ENCODE measurements around the gene ARHGAP12.

The ARHGAP12 gene

GRCh38 chr10:31876652-31877352 lies 51.8 kb downstream of the ARHGAP12 start:
- DNase-seq, result no peak

DNA sequence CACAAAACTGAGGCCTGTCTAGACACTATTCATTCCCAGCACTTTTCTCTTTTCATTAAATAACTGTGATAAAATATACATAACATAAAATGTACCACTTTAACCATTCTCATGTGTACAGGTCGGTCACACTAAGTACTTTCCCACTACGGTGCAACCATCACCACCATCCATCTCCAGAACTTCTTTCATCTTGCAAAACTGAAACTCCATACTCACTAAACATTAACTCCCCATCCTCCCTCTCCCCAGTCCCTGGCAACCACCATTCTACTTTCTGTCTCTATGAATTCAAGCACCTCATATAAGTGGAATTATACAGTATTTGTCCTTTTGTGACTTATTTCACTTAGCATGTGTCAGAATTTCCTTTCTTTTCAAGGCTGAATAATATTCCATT lies 53.0 kb downstream of the ARHGAP12 start:
- DNase-seq, result no peak

DNA sequence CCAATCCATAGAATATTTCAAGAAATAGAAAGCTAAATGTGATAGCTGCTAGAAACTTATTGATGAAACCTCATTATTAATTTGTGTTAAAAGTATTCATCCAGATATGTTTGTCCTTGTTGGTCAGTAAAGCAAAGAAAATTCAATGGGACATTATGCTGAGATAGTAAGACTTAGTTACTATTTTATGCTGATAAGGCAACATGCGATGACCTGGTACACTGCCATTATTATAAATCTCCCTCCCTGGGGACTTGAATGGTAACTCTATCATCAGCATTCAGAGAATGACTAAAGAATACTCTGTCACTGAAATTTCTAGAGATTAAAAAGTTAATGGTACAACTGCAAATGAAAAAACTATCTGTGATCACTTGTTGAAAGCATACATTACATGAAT lies 54.9 kb downstream of the ARHGAP12 start:
- no peak for DNase-seq

DNA sequence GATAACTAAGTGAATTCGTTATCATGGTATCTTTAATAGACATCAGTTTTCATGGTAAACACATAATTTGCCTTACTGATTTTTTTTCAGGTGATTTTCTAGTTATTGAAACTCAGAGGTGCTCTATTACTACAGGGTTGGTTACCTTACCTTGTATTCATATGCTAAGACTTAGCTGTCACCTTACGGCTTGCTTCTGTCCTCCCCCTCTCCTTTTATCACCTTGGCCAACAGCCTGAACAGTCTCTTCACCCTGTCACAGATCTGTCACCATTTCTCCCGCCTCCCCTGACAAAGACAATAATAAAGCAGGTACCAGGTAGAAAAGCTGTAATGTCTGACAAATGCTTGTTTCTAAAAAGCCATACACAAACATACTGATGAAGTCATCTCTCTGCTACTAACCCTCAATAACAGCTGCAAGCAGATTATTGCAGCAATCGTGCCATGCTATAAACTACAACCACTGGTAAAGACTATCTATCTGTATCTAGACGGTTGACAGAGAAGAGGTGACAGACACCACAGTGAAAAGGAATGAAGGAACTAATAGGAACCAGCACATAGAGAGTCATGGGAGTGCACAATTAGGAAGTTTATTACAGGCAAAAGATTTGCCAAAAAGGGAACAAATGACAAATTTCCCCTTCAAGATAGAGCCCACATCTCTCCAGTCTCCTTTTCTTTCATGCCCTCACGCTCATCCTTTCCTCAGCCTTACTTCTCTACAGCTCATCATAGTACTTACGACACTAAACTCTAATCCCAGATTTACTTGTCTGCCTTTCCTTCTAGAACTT lies 57.2 kb downstream of the ARHGAP12 start:
- DNase-seq, result no peak

GRCh38 chr10:31867646-31868045 lies 61.0 kb downstream of the ARHGAP12 start:
- no peak for DNase-seq

GRCh38 chr10:31866118-31866670 lies 62.4 kb downstream of the ARHGAP12 start:
- no peak for DNase-seq

DNA sequence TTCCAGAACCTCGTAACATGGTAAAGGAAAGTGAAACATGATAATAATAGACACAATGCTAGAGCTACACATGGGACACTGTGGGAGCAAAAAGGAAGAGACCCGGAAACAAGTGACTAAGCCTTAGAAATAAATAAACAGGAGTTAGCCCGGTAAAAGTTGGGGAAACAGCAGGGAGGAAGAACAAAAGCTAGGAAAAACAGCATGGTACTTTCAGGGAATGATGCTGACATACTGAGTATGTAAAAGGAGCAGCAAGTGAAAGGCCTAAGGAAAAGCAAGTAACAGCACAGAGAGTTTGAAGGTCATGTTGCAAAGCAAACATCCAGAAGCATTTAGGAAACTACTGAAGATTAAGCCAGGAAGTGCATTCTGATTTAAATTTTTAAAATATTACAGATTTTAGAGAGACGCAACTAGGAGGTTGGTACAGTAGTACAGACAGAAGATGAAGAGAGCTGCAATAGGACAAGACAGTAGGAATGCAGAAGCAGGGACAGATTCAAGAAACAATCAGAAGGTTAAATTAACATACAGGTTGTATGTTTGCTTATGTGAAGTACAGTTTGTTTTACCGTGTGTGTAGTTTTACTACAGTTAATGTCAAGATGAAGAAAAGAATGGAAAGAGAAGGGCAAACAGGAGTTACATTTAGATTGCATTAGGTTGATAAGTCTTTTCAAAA lies 63.7 kb downstream of the ARHGAP12 start:
- no peak for DNase-seq

DNA sequence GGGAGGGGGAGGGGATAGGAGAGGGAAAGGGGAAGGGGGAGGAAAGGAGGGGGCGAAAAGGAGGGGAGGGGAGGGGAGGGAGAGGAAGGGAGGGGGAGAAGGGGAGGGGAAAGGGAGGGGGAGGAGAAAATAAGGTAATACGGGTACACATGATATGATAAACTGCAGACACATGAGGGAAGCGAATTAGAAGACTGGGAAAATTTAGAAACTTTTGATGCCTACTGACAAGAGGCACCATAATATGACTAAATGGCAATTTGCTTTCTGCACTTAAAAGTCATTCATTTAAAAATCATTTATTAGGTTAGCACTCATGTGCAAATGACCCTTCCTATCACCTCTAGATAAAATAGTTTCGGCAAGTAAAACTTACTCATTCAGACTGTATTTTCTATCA lies 73.6 kb downstream of the ARHGAP12 start:
- no peak for DNase-seq

- DNase-seq, result no peak
Observed at GRCh38 chr10:31853629-31854028, 75.0 kb downstream of the ARHGAP12 start.

DNA sequence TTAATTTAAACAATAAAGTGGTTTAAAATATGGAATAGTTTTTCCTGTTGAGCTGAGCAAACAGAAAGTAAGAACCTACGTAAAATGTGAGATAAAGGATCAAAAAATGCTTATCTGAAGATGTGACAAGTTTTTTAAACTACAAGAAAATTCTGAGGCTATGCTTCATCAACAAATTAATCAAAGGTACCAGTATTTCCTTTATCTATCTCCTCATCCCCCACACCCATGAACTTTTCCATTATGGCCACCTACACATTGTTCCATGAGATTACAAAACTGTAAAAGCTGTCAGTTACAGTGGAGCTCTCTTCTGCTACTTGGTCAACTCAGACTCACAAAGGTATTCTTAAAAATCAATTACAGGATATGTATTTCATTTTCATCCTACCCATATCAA lies 77.4 kb downstream of the ARHGAP12 start:
- DNase-seq, result no peak

GRCh38 chr10:31847515-31847914 lies 81.1 kb downstream of the ARHGAP12 start:
- DNase-seq, result no peak

- DNase-seq, result no peak
Observed at GRCh38 chr10:31838709-31839108, 89.9 kb downstream of the ARHGAP12 start.

GRCh38 chr10:31838065-31838464 lies 90.6 kb downstream of the ARHGAP12 start:
- DNase-seq, result no peak

GRCh38 chr10:31836569-31837406 lies 91.8 kb downstream of the ARHGAP12 start:
- no peak for DNase-seq

DNA sequence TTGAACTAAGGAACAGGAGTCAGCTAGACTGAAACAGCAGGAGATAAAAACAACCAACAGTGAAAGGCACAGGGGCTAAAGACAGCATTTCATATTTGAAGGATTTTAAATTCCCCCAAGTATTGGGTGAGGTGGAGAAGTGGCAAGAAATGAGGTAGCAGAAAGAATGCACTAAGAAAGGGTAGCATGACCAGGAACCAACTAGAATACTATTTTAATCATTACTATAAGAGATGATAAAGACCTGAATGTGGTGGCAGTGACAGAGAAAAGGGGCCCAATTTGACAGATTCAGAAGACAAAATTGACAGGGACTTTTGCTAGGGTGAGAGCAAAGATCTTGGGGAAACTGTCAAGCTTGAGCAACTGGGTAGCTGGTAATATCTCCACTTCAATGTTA lies 94.9 kb downstream of the ARHGAP12 start:
- DNase-seq, result no peak

- no peak for DNase-seq
Observed at GRCh38 chr10:31832261-31832660, 96.4 kb downstream of the ARHGAP12 start.

GRCh38 chr10:31830887-31831286 lies 97.7 kb downstream of the ARHGAP12 start:
- DNase-seq, result no peak

DNA sequence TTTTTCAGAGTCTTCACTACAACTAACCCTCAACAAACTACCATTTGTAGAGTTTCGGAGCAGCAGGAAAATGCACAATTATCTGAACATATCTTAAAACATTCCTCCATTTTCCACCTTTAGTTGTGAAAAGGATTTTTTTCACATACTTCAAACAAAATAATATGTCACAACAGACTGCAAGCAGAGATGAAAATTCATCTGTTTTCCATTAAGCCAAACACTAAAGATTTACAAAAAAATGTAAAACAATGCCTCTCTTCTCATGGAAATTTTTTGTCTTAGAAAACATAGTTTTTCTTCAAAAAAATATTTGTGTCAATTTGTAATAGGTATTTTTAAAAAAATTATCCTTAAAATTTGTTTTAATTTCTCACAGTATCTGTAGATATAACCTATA lies 98.9 kb downstream of the ARHGAP12 start:
- no peak for DNase-seq

GRCh38 chr10:31823358-31823757 lies 105.3 kb downstream of the ARHGAP12 start:
- no peak for DNase-seq

GRCh38 chr10:31822616-31823318 lies 105.9 kb downstream of the ARHGAP12 start:
- no peak for DNase-seq

DNA sequence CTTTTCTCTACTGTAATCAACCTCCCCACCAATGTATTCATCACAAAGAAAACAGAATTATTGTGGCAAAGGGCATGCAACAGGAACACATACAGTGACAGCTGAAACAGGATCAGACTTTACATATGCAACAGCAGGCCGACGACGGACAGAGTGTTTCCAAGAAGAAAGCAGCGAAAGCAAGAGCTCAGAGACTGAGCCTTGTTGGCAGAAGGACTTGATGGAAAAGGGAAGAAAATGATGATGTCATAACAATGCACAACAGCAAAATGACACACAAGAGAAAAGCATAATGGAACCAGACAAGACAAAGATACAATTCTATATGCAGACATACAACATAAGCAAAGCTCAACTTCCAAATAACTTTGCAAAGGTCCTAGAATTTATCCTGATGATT lies 106.5 kb downstream of the ARHGAP12 start:
- DNase-seq, result no peak

DNA sequence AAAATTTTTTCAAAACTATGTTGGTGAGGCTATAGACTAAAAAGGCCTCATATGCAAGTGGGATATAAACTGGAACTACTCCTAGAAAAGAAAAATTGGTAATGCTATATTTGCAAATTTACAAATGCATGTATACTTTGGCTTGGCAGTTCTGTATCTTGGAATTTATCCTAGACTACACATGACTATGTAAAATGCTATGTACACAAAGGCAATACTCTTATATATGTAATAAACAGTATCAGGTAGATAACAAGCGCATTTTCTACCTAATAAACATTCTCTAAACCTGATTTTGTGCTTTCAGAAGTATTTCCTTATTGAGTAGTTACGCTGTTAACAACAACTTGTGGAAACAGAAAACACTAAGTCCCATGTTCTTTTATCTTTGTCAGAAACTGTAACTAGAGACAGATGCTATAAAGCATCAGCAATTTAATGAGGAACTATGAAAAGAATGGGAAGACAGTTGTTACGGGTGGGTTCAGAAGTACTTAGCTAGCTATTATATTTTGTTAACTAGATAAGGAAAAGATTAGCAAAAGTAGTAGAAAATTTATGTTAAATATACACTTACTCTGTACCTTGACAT lies 107.8 kb downstream of the ARHGAP12 start:
- DNase-seq, result no peak
